ENCODE data around the gene FUBP1.
"Not testable (repeated sequence)": the region's sequence is repeated elsewhere in the genome, so short reads cannot be mapped to it uniquely, and the experiment has no call there.

FUBP1 gene

DNA sequence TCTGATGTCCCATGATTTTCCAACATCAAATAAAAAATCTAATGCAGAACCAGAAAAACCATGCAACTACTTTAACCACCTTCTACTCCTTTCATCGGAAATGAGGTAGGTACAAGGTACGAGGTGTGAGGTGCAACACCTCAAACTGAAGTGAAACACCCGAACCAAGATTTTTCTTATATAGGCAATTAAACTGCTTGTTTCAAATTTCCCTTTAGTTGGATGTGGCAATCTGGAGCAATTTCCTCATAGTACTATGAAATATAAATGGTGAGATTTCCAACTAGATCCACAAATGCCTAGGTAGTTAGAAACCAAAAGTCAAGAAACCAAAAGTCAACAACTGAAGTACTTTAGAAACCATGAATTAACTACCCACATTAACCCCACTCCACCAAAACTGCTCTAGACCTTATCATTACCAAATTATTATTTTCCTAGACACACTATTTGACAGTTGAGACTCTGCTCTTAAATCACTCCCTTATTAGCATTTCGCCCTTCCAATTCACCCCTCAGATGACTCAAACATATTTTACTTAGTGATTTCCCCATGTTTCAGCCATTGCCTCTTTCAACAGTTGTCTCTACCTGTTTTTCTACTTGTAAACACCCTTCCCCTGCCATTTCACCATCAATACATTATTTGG, 37.8 kb downstream of the FUBP1 start:
- DNase-seq, result no peak

DNA sequence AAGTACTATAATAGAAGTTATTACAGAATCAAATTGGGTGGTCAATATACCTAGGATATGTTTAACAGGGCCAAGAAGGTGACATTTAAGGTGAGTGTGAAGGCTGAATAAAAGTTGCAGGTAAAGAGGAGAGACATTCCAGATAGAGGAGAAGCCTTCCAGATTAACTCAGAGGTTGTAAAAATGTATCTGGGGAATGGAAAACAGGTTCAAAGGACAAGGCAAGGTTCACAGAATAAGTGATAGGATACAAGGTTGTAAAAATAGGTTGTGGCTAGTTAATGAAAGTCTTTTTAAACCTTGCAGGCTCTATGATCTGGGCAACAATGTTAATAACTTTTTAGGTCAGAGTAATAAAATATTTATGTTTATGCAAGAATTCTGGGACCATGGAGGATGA, 40.2 kb downstream of the FUBP1 start:
- no peak for DNase-seq

DNA sequence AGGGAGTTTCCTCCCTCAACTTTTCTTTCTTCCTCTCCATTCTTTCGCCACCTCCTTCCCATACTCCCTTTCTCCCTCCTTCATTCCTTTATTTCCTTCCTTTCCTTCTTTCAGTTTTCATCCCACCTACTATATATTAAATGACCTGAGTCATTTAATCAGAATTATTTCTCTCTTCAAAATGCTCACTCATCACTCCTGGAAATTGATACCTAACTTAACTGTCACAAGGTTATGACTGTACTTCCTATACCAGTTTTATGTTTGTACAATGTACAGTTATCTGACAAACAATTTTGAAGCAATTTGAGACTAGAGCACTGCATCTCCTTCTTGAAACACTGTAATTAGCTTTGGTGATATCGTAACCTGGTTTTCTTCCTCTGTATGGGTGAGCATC, 49.1 kb downstream of the FUBP1 start:
- DNase-seq, result no peak

DNA sequence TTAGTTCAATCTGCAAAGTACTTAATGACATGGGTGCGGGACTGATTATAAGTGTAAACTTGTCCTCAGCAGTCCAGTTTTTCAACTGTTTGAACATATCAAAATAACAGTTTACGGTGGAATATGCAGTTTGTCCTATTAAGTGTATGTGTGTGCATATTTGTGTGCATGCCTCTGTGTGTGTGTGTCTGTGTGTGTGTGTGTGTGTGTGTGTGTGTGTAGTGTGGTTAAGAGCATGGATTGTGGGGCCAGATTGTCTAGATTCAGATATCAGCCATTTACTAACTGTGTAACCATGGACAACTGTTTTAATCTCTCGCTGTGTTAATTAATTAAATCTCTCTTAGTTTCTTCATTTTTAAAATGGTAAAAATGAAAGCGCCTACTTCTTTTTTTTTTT, 51.5 kb downstream of the FUBP1 start:
- DNase-seq, result no peak

DNA sequence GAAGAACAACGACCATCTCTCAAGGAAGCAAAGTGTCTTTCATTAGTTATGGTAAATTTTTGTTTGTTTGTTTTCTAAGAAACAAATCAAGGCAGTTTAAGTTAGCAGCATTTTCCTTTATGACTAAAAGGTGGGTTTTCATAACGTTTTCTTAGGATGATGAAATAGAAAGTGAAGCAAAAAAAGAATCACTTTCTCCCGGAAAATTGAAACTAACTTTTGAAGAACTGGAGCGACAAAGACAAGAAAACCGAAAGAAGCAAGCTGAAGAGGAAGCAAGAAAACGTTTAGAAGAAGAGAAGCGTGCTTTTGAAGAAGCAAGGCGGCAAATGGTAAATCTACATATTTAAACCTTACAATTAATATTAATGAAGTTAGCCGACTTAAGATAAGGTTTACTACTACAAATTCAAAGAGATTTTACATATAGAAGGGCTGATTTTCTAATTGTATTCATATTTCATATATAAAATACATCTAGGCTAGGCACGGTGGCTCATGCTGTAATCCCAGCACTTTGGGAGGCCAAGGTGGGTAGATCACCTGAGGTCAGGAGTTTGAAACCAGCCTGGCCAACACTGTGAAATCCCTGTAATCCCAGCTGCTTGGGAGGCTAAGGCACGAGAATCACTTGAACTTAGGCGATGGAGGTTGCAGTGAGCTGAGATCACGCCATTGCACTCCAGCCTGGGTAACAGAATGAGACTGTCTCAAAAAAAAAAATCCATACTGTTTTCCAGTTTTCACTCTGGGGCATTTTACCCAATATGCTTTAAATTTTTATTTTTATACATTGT, 52.1 kb downstream of the FUBP1 start:
- DNase-seq, result no peak

DNA sequence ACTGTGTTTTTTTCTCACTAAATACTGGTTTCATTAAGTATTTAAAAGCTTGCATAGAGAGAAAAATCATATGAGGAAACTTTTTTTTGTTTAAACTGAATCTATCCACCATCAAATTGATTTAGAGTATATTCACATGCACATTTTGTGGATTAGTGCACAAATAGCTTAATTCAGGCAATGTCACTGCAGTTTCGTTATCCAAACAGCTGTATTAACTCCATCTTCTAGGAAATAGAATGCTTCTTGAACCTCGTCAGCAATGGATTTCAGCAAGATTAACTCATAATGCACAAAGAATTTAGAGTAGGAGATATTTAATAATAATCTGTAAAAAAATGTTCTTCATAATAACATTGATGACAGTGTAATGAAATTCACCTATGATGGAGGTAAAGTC, 52.9 kb downstream of the FUBP1 start:
- no peak for DNase-seq

DNA sequence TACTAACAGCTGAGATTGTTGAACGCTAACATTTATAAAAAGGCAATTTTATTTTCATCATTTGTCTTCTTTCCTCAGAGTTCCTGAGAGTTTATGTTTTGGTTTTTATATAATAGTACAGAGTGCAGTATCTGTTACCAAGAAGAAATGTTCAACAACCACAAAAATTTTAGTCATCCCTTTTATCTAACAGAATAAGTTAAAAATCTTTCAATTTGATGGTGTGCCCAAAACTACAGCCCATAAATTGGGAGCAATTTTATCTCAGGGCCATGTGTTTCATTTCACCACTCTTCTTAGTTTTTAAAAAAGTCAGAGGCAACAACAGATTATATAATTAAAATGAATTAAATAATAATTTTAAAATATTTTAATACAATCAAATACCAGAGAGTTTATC, 53.4 kb downstream of the FUBP1 start:
- no peak for DNase-seq

DNA sequence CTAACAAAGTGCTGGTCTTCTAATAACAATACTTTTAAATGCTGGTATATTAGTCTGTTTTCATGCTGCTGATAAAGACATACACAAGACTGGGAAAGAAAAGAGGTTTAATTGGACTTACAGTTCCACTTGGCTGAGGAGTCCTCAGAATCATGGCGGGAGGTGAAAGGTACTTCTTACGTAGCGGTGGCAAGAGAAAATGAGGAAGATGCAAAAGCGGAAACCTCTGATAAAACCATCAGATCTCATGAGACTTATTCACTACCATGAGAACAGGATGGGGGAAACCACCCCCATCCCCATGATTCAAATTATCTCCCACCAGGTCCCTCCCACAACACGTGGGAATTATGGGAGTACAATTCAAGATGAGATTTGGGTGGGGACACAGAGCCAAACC, 60.0 kb downstream of the FUBP1 start:
- not testable (repeated sequence) for DNase-seq

DNA sequence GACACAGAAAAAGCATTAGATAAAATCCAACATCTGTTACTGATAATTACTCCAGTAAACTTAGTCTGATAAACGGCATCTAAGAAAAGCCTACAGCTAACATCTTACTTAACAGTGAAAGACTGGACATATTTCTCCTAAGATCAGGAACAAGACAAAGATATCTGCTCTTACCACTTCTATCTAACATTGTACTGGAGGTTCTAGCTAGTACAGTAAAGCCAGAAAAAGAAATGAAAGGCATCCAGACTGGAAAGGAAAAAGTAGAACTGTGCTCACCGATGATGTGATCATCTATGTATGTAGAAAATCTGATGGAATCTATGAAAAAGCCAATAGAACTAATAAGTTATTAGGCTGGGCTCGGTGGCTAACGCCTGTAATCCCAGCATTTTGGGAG, 68.8 kb downstream of the FUBP1 start:
- DNase-seq, result no peak

DNA sequence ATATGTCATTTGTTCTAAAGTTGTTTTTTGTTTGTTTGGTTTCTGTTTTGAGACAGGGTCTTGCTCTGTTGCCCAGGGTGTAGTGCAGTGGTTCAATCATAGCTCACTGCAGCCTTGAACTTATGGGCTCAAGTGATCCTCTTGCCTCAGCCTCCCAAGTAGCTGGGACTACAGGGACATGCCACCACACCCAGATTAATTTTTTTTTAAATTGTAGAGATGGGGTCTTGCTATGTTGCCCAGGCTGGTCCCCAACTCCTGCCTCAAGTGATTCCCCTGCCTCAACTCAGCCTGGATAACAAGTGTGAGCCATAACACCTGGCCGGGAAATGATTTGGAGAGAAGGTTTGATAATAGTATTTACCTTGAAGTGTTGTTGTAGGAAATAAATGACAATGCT, 72.2 kb downstream of the FUBP1 start:
- no peak for DNase-seq

DNA sequence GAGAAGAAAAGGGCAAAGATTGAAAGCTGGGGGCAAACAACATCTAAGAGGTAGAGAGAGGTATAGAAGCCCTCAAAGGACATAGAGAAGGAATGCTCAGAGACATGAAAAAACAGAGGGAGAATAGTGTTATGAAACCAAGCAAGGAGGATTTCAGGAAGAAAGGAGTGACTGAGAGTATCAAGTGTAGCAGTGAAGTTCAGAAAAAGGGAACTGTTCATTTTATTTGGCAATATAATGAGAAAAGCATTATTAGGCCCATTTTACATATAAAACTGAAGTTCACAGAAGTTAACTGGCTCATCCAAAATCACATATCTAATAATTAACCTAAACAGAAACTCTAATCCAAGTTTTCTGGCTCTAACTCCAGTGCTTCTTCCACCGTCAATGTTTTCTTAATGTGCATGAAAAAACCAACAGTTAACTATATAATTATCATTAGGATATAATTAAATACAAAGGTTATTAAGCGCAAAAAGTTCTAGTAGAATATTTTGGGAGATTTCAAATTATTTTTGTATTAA, 72.8 kb downstream of the FUBP1 start:
- no peak for DNase-seq

DNA sequence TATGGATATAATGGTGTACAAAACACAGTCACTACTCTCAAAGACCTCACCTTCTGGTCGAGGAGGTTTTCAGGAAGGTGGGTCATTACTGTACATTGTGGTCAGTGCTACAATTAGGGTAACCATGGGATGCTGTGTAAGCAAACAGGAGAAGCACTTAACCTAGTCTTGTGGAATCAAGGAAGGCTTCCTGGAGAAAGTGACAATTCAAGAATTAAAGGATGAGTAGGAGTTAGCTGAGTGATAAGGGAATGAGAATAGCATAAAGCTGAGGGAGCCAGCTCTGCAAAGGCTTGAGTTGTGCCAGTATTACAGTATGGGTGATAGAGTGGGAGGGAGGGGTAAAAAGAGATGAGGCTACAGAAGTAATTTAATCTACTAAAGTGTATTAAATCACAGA, 73.3 kb downstream of the FUBP1 start:
- DNase-seq, result no peak

DNA sequence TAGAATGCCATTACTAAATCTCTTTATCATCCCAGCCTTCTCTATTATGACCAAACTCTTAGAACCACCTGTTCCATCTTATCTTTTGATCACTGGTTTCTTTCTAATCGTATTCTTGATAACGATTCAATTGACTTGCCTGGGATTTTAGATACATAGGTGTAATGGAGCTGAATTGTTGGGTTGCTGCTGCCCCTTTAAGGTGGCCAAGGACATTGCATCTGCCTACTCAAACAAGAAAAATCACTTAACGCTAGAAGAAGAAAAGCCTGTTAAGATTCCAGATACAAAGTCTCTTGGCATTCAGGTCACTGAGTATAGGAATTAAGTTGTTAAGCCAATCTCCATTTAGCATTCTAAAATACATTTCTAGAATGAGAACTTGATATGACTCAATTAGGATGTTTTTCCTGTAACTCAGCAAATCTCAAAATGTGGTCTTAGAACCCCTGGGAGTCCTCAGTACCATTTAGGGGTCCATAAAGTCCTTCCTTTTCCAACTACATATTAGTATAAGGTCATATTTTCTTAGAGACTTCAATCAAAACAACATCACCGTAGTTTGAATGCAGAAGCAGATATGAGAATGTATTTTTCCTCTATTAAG, 78.1 kb downstream of the FUBP1 start:
- no peak for DNase-seq

DNA sequence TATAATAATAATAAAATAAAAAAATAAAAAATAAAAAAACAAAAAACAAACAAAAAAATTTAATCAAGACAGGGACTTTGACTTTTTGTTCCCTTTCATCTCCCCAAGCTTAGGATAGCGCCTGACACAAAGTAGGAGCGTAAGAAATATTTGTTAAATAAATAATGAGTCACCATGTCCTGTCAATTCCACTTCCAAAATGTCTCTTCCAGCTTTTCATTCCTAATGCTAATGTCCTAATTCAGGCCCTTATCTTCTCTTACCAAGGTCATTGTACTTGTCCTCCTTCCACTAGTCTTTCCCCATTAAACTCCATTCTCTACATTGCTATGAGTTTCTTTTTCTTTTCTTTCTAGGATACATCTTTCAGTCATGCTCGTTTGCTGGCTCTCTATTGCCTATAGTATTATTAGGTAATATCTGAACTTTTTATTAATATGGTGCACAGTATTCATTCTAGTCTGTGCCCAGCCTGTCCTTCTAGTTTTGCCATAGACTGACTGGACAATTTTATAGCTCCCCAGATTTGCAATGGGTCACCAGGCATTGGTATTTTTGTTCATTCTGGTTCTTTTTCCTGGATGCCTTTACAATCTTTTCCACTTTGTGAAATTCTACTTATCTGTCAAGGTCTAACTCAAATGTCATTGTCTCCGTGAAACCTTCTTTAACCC, 79.1 kb downstream of the FUBP1 start:
- no peak for DNase-seq

Measured in NCI-H2029 (cell line).